CD14-positive monocyte (primary cell): ENCODE measurements around the gene DDX60. TPM values are rescaled to one million over a fixed set of nuclear protein-coding genes. Genes with fewer than 3 reads are reported as not detected.

Source experiments
- DNase-seq, 3 donors: peaks; one replicate each; pipeline ENCODE4 v3.0.0-alpha.2; 2011 to 2022
- H2AFZ ChIP-seq: 2 replicates; pipeline ENCODE4 v1.6.0; 2012; ENCODE audit warnings: mild to moderate bottlenecking, low read depth, low read length, inconsistent platforms; ENCODE audit not compliant: insufficient read depth, poor library complexity, severe bottlenecking
- H3K27ac ChIP-seq, 2 donors: 1 replicate in 1 of 2; 2 replicates in 1 of 2; pipeline ENCODE4 v1.5.1; 2012 to 2013; ENCODE audit warnings: low read length in 2 of 2, control low read depth in 1 of 2, inconsistent platforms in 1 of 2, low read depth in 1 of 2, mild to moderate bottlenecking in 1 of 2
- H3K27me3 ChIP-seq, 2 donors: one replicate each; pipeline versions ENCODE4 v1.6.0 to v1.6.1; 2011 to 2013; ENCODE audit warnings: low read length in 2 of 2; ENCODE audit not compliant: control insufficient read depth in 2 of 2, insufficient read depth in 2 of 2
- H3K36me3 ChIP-seq, 2 donors: replicated peaks in 1 of 2; 1 replicate in 1 of 2; 2 replicates in 1 of 2; pipeline versions ENCODE4 v1.5.1 to v1.6.1; 2012 to 2013; ENCODE audit warnings: low read length in 2 of 2, control low read depth in 1 of 2, inconsistent platforms in 1 of 2, mild to moderate bottlenecking in 1 of 2; ENCODE audit not compliant: insufficient read depth in 2 of 2, control insufficient read depth in 1 of 2
- H3K4me1 ChIP-seq, 2 donors: 1 replicate in 1 of 2; 2 replicates in 1 of 2; pipeline versions ENCODE4 v1.5.1 to v1.6.1; 2012 to 2013; ENCODE audit warnings: low read length in 2 of 2, control low read depth in 1 of 2, inconsistent platforms in 1 of 2, mild to moderate bottlenecking in 1 of 2, moderate library complexity in 1 of 2; ENCODE audit not compliant: insufficient read depth in 2 of 2, control insufficient read depth in 1 of 2
- H3K4me2 ChIP-seq: replicated peaks from 2 replicates; pipeline ENCODE3; 2012; ENCODE audit warnings: low read length, moderate library complexity, mild to moderate bottlenecking; ENCODE audit not compliant: poor library complexity, severe bottlenecking; ENCODE audit errors: extremely low read depth
- H3K4me3 ChIP-seq, 3 experiments: fragments of 200-600 bp in 1 of 3; sonication (generic) in 1 of 3; replicated peaks in 1 of 3; 1 replicate in 2 of 3; 2 replicates in 1 of 3; pipeline ENCODE4 v1.5.1; 2011 to 2013; ENCODE audit warnings: low read length in 3 of 3, mild to moderate bottlenecking in 3 of 3, control low read depth in 2 of 3, low read depth in 2 of 3, inconsistent platforms in 1 of 3, moderate library complexity in 1 of 3
- H3K79me2 ChIP-seq: 2 replicates; pipeline ENCODE4 v1.6.0; 2012; ENCODE audit warnings: mild to moderate bottlenecking, control low read depth, inconsistent platforms, low read length, moderate library complexity; ENCODE audit not compliant: insufficient read depth
- H3K9ac ChIP-seq: 2 replicates; pipeline ENCODE4 v1.6.0; 2017; ENCODE audit warnings: low read length, mild to moderate bottlenecking; ENCODE audit not compliant: insufficient read depth, poor library complexity, severe bottlenecking
- H3K9me3 ChIP-seq, 2 donors: replicated peaks in 1 of 2; 1 replicate in 1 of 2; 2 replicates in 1 of 2; pipeline versions ENCODE4 v1.5.1 to v1.6.1; 2012 to 2013; ENCODE audit warnings: low read length in 2 of 2, control low read depth in 1 of 2; ENCODE audit not compliant: control insufficient read depth in 1 of 2, insufficient read depth in 1 of 2
- H4K20me1 ChIP-seq: 2 replicates; pipeline ENCODE4 v1.6.0; 2012; ENCODE audit warnings: mild to moderate bottlenecking, low read length, control low read depth, moderate library complexity; ENCODE audit not compliant: insufficient read depth
- H3K27ac Mint-ChIP-seq, 7 donors: one replicate each; pipeline ENCODE4 v1.8.0; 2020; ENCODE audit warnings: mild to moderate bottlenecking in 7 of 7, mixed read lengths in 7 of 7, moderate library complexity in 6 of 7, inconsistent platforms in 2 of 7
- H3K27me3 Mint-ChIP-seq, 3 donors: one replicate each; pipeline ENCODE4 v1.8.0; 2021 to 2022; ENCODE audit warnings: low read depth in 3 of 3, mild to moderate bottlenecking in 3 of 3, mixed read lengths in 3 of 3, moderate library complexity in 3 of 3, inconsistent platforms in 1 of 3
- H3K36me3 Mint-ChIP-seq, 2 donors: one replicate each; pipeline ENCODE4 v1.8.0; 2020; ENCODE audit warnings: mixed read lengths in 2 of 2, inconsistent platforms in 1 of 2, mild to moderate bottlenecking in 1 of 2
- H3K4me1 Mint-ChIP-seq: one replicate; pipeline ENCODE4 v1.8.0; 2020; ENCODE audit warnings: mild to moderate bottlenecking, mixed read lengths
- H3K4me3 Mint-ChIP-seq, 2 donors: one replicate each; pipeline ENCODE4 v1.8.0; 2020; ENCODE audit warnings: mild to moderate bottlenecking in 2 of 2, mixed read lengths in 2 of 2, moderate library complexity in 1 of 2
- H3K9me3 Mint-ChIP-seq, 7 donors: one replicate each; pipeline ENCODE4 v1.8.0; 2020 to 2022; ENCODE audit warnings: mixed read lengths in 7 of 7, mild to moderate bottlenecking in 6 of 7, moderate library complexity in 6 of 7, inconsistent platforms in 2 of 7
- CTCF ChIP-seq: fragments of 200-600 bp; IDR thresholded peaks from one replicate; pipeline ENCODE4 v1.8.0; 2022; ENCODE audit warnings: antibody characterized with exemption, mild to moderate bottlenecking
- WGBS: methylation state at CpG from one replicate; pipeline ENCODE4 v1.1.5; 2013; ENCODE audit warnings: missing lambda C conversion rate; ENCODE audit not compliant: insufficient coverage; 5-methylcytosine and 5-hydroxymethylcytosine counted together
- intact Hi-C, 2 donors: fragments of 100-400 bp; cut with micrococcal nuclease; formaldehyde crosslinking; loops; one replicate each; pipeline versions ENCODE4 v1.15.0 to v1.15.1; 2023
- polyA plus RNA-seq, 3 donors: library from polyadenylated mRNA; depleted of rRNA in 1 of 3; unstranded in 2 of 3; stranded (reverse) in 1 of 3; fragments of 300-500 nt in 2 of 3; fragments of >200 nt in 1 of 3; fragmentation: Illumina TruSeq in 2 of 3; gene quantifications; 1 replicate in 2 of 3; 2 replicates in 1 of 3; pipeline ENCODE4 v1.2.3, GENCODE V29; 2012 to 2021

Gene DDX60
- polyA plus RNA-seq, 3 donors, result 7.0 to 12.2 (median 8.6) TPM

GRCh38 chr4:168177546-168178149 is 140.9 kb downstream of the DDX60 start:
- WGBS, result 75% methylated on average over 1 of the region's 5 CpGs
- TF ChIP-seq CTCF, result no peak
- H3K4me3 ChIP-seq, result no peak overlapping the region
- Mint-ChIP-seq H3K4me3 (no peak overlapping the region), H3K9me3 (peaks cover 0 to 8% (median 0%) of the 10 kb centered on the region in 7 donors), H3K36me3 (peaks cover 0 to 2% of the 10 kb centered on the region in 2 donors), H3K27me3 (no peaks in the 10 kb centered on the region), H3K4me1 (peaks cover 23% of the 10 kb centered on the region), H3K27ac (no peak overlapping the region)
- H3K27me3 ChIP-seq, result no peaks in the 10 kb centered on the region
- intact Hi-C loops, result no loop called here
- no peak for DNase-seq
- no peaks in the 10 kb centered on the region for H4K20me1 ChIP-seq
- H3K4me2 ChIP-seq, result no peak overlapping the region
- peaks cover 0 to 3% of the 10 kb centered on the region in 2 donors for H3K9me3 ChIP-seq
- H3K9ac ChIP-seq, result no peak overlapping the region
- no peak overlapping the region for H2AFZ ChIP-seq
- H3K36me3 ChIP-seq, result no peaks in the 10 kb centered on the region
- peaks cover 10% of the 10 kb centered on the region in 2 donors for H3K4me1 ChIP-seq
- no peaks in the 10 kb centered on the region for H3K79me2 ChIP-seq
- no peak overlapping the region for H3K27ac ChIP-seq

- H3K9me3 ChIP-seq, result peaks cover 0 to 3% of the 10 kb centered on the region in 2 donors
- Mint-ChIP-seq H3K36me3 (peaks cover 0 to 2% of the 10 kb centered on the region in 2 donors), H3K4me3 (no peak overlapping the region), H3K4me1 (peaks cover 23% of the 10 kb centered on the region), H3K27ac (no peak overlapping the region), H3K27me3 (no peaks in the 10 kb centered on the region), H3K9me3 (peaks cover 0 to 4% (median 0%) of the 10 kb centered on the region in 7 donors)
- H3K9ac ChIP-seq, result no peak overlapping the region
- no peak overlapping the region for H3K27ac ChIP-seq
- no peak overlapping the region for H3K4me3 ChIP-seq
- no peak overlapping the region for H2AFZ ChIP-seq
- H3K36me3 ChIP-seq, result no peaks in the 10 kb centered on the region
- no peaks in the 10 kb centered on the region for H4K20me1 ChIP-seq
- 67% methylated on average over 6 of the region's 6 CpGs for WGBS
- no peak for TF ChIP-seq CTCF
- peaks cover 10% of the 10 kb centered on the region in 2 donors for H3K4me1 ChIP-seq
- intact Hi-C loops, result no loop called here
- no peak for DNase-seq
- H3K79me2 ChIP-seq, result no peaks in the 10 kb centered on the region
- H3K4me2 ChIP-seq, result no peak overlapping the region
- H3K27me3 ChIP-seq, result no peaks in the 10 kb centered on the region
These were observed 144.2 kb downstream of the DDX60 start for GRCh38 chr4:168174308-168174707.
